Stomach (tissue), 9 donors: ENCODE data around the gene RCOR3. TPM values are rescaled to one million over a fixed set of nuclear protein-coding genes. Genes with fewer than 3 reads are reported as not detected.
A peak's percentile ranks its signal among the peaks of the same experiment; 100 is the strongest.
"Not testable (repeated sequence)": the region's sequence is repeated elsewhere in the genome, so short reads cannot be mapped to it uniquely, and the experiment has no call there.

Experiments used
- DNase-seq, 2 donors: peaks; one replicate each; pipeline versions ENCODE4 v3.0.0 to v3.0.0-alpha.2; 2013 to 2019
- H3K27ac ChIP-seq, 5 donors: fragments of 200-600 bp in 4 of 5; sonication (generic) in 4 of 5; one replicate each; pipeline ENCODE4 v1.5.1; 2013 to 2019; ENCODE audit warnings: mild to moderate bottlenecking in 1 of 5, moderate library complexity in 1 of 5
- H3K27me3 ChIP-seq, 3 donors: fragments of 200-600 bp; sonication (generic); one replicate each; pipeline ENCODE4 v1.5.1; 2017 to 2019; ENCODE audit warnings: mixed run types in 1 of 3
- H3K36me3 ChIP-seq, 4 donors: fragments of 200-600 bp; sonication (generic); 1 replicate in 3 of 4; 2 replicates in 1 of 4; pipeline ENCODE4 v1.5.1; 2016 to 2019
- H3K4me1 ChIP-seq, 4 donors: fragments of 200-600 bp; sonication (generic); one replicate each; pipeline ENCODE4 v1.5.1; 2016 to 2019
- H3K4me3 ChIP-seq, 4 donors: fragments of 200-600 bp; sonication (generic) in 3 of 4; one replicate each; pipeline ENCODE4 v1.5.1; 2016 to 2019; ENCODE audit warnings: mild to moderate bottlenecking in 1 of 4
- H3K9me3 ChIP-seq, 4 donors: fragments of 200-600 bp; sonication (generic); one replicate each; pipeline ENCODE4 v1.5.1; 2016 to 2019
- EP300 ChIP-seq: sonication (generic); formaldehyde crosslinking; IDR thresholded peaks from one replicate; pipeline ENCODE4 v1.6.1; 2017; ENCODE audit warnings: antibody characterized with exemption
- POLR2A ChIP-seq, 4 donors: fragments of 450-650 bp; IDR thresholded peaks; one replicate each; pipeline ENCODE4 v1.6.1; 2016; ENCODE audit warnings: antibody characterized with exemption in 4 of 4, control low read depth in 2 of 4, mild to moderate bottlenecking in 1 of 4, moderate library complexity in 1 of 4
- POLR2AphosphoS5 ChIP-seq, 3 donors: sonication (generic); formaldehyde crosslinking; IDR thresholded peaks; one replicate each; pipeline ENCODE4 v1.6.1; 2016; ENCODE audit warnings: antibody characterized with exemption in 3 of 3
- WGBS, 5 donors: extraction: QIAGEN DNeasy Blood & Tissue Kit in 3 of 5; methylation state at CpG; one replicate each; pipeline versions ENCODE4 v1.1.5 to v1.1.7; 2013 to 2018; 5-methylcytosine and 5-hydroxymethylcytosine counted together
- intact Hi-C: fragments of 100-400 bp; cut with DNase I; formaldehyde crosslinking; loops from one replicate; pipeline ENCODE4 v1.15.1; 2023; ENCODE audit warnings: low total_unique reads
- polyA plus RNA-seq, 3 donors: library from polyadenylated mRNA; stranded (reverse); fragments of 200-250 nt; gene quantifications; one replicate each; pipeline ENCODE4 v1.2.3, GENCODE V29; 2013
- total RNA-seq, 5 donors: library from RNA; depleted of rRNA; stranded (reverse); fragments of >200 nt; gene quantifications; one replicate each; pipeline versions ENCODE4 v1.1.0 to v1.2.3, GENCODE V29; 2014 to 2016
- TF ChIP-seq, protein P1 (sequence below), 7 experiments: fragments of 450-650 bp in 4 of 7; fragments of 200-600 bp in 3 of 7; sonication (generic) in 3 of 7; IDR thresholded peaks; one replicate each; pipeline ENCODE4 v1.5.1; 2016 to 2019; ENCODE audit warnings: antibody characterized with exemption in 7 of 7, control low read depth in 2 of 7, mild to moderate bottlenecking in 1 of 7
- donor health status: healthy with polysubstance abuse.
- donor health status: Bipolar disorder and iron deficiency.
- donor health status: healthy.

The RCOR3 gene
- total and polyA plus RNA-seq, 8 donors = 11.1 to 128 (median 22.0) TPM

- Histone ChIP-seq H3K4me3 (no peak overlapping the region), H3K9me3 (no peaks in the 10 kb centered on the region), H3K4me1 (peaks cover 0 to 10% (median 0%) of the 10 kb centered on the region in 4 donors), H3K27me3 (no peaks in the 10 kb centered on the region), H3K36me3 (no peaks in the 10 kb centered on the region), H3K27ac (no peak overlapping the region)
- no peak for DNase-seq
- WGBS, 5 donors = 90 to 98% (median 94%) methylated on average over 2 of the region's 2 CpGs
- TF ChIP-seq, protein P1, sequence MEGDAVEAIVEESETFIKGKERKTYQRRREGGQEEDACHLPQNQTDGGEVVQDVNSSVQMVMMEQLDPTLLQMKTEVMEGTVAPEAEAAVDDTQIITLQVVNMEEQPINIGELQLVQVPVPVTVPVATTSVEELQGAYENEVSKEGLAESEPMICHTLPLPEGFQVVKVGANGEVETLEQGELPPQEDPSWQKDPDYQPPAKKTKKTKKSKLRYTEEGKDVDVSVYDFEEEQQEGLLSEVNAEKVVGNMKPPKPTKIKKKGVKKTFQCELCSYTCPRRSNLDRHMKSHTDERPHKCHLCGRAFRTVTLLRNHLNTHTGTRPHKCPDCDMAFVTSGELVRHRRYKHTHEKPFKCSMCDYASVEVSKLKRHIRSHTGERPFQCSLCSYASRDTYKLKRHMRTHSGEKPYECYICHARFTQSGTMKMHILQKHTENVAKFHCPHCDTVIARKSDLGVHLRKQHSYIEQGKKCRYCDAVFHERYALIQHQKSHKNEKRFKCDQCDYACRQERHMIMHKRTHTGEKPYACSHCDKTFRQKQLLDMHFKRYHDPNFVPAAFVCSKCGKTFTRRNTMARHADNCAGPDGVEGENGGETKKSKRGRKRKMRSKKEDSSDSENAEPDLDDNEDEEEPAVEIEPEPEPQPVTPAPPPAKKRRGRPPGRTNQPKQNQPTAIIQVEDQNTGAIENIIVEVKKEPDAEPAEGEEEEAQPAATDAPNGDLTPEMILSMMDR (IDR thresholded peaks at IDR 0.05) = no peak
- TF ChIP-seq POLR2AphosphoS5 (IDR thresholded peaks at IDR 0.05) (no peak), POLR2A (IDR thresholded peaks at IDR 0.05) (no peak), EP300 (no peak)
- intact Hi-C loops = no loop called here
Measured at GRCh38 chr1:211213702-211214101, 45.5 kb upstream of the RCOR3 start.

GRCh38 chr1:211215577-211215976 lies 43.6 kb upstream of the RCOR3 start:
- H3K27me3 ChIP-seq = no peaks in the 10 kb centered on the region
- H3K36me3 ChIP-seq = no peaks in the 10 kb centered on the region
- TF ChIP-seq EP300 (no peak), POLR2A (IDR thresholded peaks at IDR 0.05) (no peak), POLR2AphosphoS5 (IDR thresholded peaks at IDR 0.05) (no peak)
- TF ChIP-seq, protein P1 (IDR thresholded peaks at IDR 0.05) = no peak
- WGBS, 5 donors = 93 to 100% (median 94%) methylated on average over 1 of the region's 1 CpG
- H3K4me3 ChIP-seq = no peak overlapping the region
- intact Hi-C loops = no loop called here
- H3K27ac ChIP-seq = no peak overlapping the region
- no peaks in the 10 kb centered on the region for H3K9me3 ChIP-seq
- no peaks in the 10 kb centered on the region for H3K4me1 ChIP-seq
- no peak for DNase-seq

GRCh38 chr1:211217392-211217791 lies 41.8 kb upstream of the RCOR3 start:
- no peak for TF ChIP-seq POLR2AphosphoS5 (IDR thresholded peaks at IDR 0.05)
- no peak for TF ChIP-seq POLR2A (IDR thresholded peaks at IDR 0.05)
- TF ChIP-seq EP300 = no peak
- TF ChIP-seq, protein P1 (IDR thresholded peaks at IDR 0.05) = no peak
- no peaks in the 10 kb centered on the region for H3K27me3 ChIP-seq
- WGBS, 5 donors = 86 to 95% (median 89%) methylated on average over 1 of the region's 1 CpG
- DNase-seq = no peak
- H3K27ac ChIP-seq = no peak overlapping the region
- intact Hi-C loops = no loop called here
- no peak overlapping the region for H3K4me3 ChIP-seq
- H3K4me1 ChIP-seq = no peaks in the 10 kb centered on the region
- no peaks in the 10 kb centered on the region for H3K36me3 ChIP-seq
- no peaks in the 10 kb centered on the region for H3K9me3 ChIP-seq

DNA sequence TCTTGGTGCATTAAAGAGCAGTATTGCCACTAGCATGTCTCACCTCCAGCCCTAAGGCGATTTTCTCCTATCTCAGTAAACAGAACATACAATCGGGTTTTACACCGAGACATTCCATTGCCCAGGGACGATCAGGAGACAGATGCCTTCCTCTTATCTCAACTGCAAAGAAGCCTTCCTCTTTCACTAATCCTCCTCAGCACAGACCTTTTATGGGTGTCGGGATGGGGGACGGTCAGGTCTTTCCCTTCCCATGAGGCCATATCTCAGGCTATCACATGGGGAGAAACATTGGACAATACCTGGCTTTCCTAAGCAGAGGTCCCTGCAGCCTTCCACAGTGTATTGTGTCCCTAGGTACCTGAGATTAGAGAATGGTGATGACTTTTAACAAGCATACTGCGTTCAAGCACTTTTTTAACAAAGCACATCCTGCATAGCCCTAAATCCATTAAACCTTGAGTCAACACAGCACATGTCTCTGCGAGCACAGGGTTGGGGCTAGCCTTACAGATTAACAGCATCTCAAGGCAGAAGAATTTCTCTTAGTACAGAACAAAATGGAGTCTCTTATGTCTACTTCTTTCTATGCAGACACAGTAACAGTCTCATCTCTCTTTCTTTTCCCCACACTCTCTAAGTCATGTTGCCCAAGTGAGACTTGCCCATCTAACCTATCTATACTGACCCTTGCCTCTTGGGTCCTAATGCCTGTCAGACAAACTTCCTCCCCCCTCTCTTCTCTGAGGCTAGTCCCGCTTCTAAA lies 36.5 kb upstream of the RCOR3 start:
- H3K27ac ChIP-seq, H3K4me1 ChIP-seq, DNase-seq, H3K9me3 ChIP-seq, H3K27me3 ChIP-seq, intact Hi-C loops, H3K4me3 ChIP-seq, H3K36me3 ChIP-seq: not testable (repeated sequence)
- WGBS, 5 donors = 59 to 76% (median 64%) methylated on average over 9 of the region's 9 CpGs

- H3K27me3 ChIP-seq, intact Hi-C loops, H3K36me3 ChIP-seq: not testable (repeated sequence)
Measured at GRCh38 chr1:211228573-211229364, 30.4 kb upstream of the RCOR3 start.

More at GRCh38 chr1:211228573-211229364, 30.4 kb upstream of the RCOR3 start:
- 74 to 82% (median 80%) methylated on average over 13 of the region's 13 CpGs for WGBS, 5 donors
- not testable (repeated sequence) for H3K4me3 ChIP-seq, H3K27ac ChIP-seq, H3K9me3 ChIP-seq, H3K4me1 ChIP-seq
- peak in 1 of 2 donors; percentile 29 for DNase-seq
